Measurements from ENCODE around the gene LRRC75B. TPM values are rescaled to one million over a fixed set of nuclear protein-coding genes. Genes with fewer than 3 reads are reported as not detected.

The LRRC75B gene
- total RNA-seq, 6 experiments from 2014 or later, result 11.8 to 28.0 (median 21.5) TPM

GRCh38 chr22:24588757-24589481, 4.0 kb downstream of the LRRC75B start:
- H3K9me3 ChIP-seq, result no peaks in the 10 kb centered on the region
- TF ChIP-seq CTCF (IDR thresholded peaks at IDR 0.05) (no peak), POLR2A (IDR thresholded peaks at IDR 0.05) (no peak)
- ATAC-seq (no peak), DNase-seq (no peak)
- peaks cover 0 to 12% (median 4%) of the 10 kb centered on the region in 4 donors for H3K4me1 ChIP-seq
- intact Hi-C loops (cut with DNase I), result no loop called here
- H3K27ac ChIP-seq, result no peak overlapping the region
- H3K4me3 ChIP-seq, result no peak overlapping the region
- 89% methylated on average over 5 of the region's 21 CpGs for WGBS (ENCODE audit: insufficient coverage, low coverage, low lambda C conversion rate, missing lambda C conversion rate)
- H3K27me3 ChIP-seq, result no peaks in the 10 kb centered on the region
- peaks cover 0 to 15% (median 0%) of the 10 kb centered on the region in 4 donors for H3K36me3 ChIP-seq

DNA sequence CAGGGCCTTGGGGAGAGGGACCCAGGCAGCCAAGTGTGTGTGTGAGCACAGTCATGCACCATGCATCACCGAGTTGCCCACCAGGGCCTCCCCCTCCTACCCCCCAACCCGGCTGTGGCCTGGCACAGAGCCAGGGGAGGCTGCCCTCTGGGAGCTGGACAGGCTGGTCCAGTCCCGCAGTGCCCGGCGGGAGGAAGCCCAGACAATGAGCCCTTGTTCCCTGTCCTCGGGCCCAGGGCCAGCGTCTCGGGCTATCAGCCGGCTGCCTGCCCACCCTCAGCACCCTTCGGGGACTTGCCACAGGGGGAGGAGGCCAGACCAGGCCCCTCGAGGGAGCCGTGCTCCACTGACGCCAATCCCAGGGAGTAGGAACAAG, 4.5 kb downstream of the LRRC75B start:
- H3K4me1 ChIP-seq, result peaks cover 0 to 11% (median under 1%) of the 10 kb centered on the region in 4 donors
- intact Hi-C loops (cut with DNase I), result no loop called here

GRCh38 chr22:24587948-24588347, 4.9 kb downstream of the LRRC75B start:
- no peaks in the 10 kb centered on the region for H3K9me3 ChIP-seq
- WGBS (ENCODE audit: insufficient coverage, low coverage, low lambda C conversion rate, missing lambda C conversion rate), result no CpG with 5 or more reads among the region's 8 CpGs
- no peak for TF ChIP-seq CTCF (IDR thresholded peaks at IDR 0.05)
- no peak for TF ChIP-seq POLR2A (IDR thresholded peaks at IDR 0.05)
- intact Hi-C loops (cut with DNase I), result no loop called here
- H3K4me1 ChIP-seq, result peaks cover 0 to 9% (median 0%) of the 10 kb centered on the region in 4 donors
- no peak overlapping the region for H3K27ac ChIP-seq
- ATAC-seq (no peak), DNase-seq (no peak)
- peaks cover 0 to 15% (median 0%) of the 10 kb centered on the region in 4 donors for H3K36me3 ChIP-seq
- no peak overlapping the region for H3K4me3 ChIP-seq
- H3K27me3 ChIP-seq, result no peaks in the 10 kb centered on the region

More for the DNA sequence above, 4.5 kb downstream of the LRRC75B start:
- ATAC-seq, result no peak
- H3K27me3 ChIP-seq, result no peaks in the 10 kb centered on the region
- WGBS (ENCODE audit: insufficient coverage, low coverage, low lambda C conversion rate, missing lambda C conversion rate), result no CpG with 5 or more reads among the region's 13 CpGs
- H3K27ac ChIP-seq, result no peak overlapping the region
- no peaks in the 10 kb centered on the region for H3K9me3 ChIP-seq
- H3K36me3 ChIP-seq, result peaks cover 0 to 15% (median 0%) of the 10 kb centered on the region in 4 donors
- TF ChIP-seq POLR2A (IDR thresholded peaks at IDR 0.05), result no peak
- no peak for TF ChIP-seq CTCF (IDR thresholded peaks at IDR 0.05)
- DNase-seq, result no peak
- no peak overlapping the region for H3K4me3 ChIP-seq

DNA sequence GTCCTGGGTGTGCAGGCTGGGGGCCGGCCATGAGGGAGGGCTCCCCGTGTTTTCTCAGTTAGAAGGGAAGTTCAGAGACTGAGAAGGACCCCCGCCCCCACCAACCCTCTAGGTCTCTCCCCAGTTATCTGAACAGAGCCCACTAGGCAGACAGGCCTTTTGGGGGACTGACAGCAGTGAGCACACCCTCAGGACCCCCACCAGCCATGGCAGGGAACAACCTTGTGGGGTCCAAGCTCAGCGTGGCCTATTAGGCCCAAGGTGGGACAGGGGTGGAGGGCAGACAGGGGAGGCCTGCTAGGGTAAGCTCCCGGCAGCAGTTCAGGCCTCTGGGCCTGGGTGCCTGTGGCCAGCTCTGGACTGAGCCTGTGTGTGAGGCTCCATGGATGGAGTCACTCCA, 5.6 kb downstream of the LRRC75B start:
- H3K36me3 ChIP-seq, result peaks cover 0 to 15% (median 0%) of the 10 kb centered on the region in 4 donors
- peaks cover 0 to 9% (median 0%) of the 10 kb centered on the region in 4 donors for H3K4me1 ChIP-seq
- TF ChIP-seq CTCF (IDR thresholded peaks at IDR 0.05), result no peak
- no peak for TF ChIP-seq POLR2A (IDR thresholded peaks at IDR 0.05)
- no peak overlapping the region for H3K27ac ChIP-seq
- H3K9me3 ChIP-seq, result no peaks in the 10 kb centered on the region
- WGBS (ENCODE audit: insufficient coverage, low coverage, low lambda C conversion rate, missing lambda C conversion rate), result no CpG with 5 or more reads among the region's 5 CpGs
- no peak for DNase-seq
- intact Hi-C loops (cut with DNase I), result no loop called here
- H3K27me3 ChIP-seq, result no peaks in the 10 kb centered on the region
- ATAC-seq, result no peak
- no peak overlapping the region for H3K4me3 ChIP-seq
